ENCODE results near the gene TMED9.

DNA sequence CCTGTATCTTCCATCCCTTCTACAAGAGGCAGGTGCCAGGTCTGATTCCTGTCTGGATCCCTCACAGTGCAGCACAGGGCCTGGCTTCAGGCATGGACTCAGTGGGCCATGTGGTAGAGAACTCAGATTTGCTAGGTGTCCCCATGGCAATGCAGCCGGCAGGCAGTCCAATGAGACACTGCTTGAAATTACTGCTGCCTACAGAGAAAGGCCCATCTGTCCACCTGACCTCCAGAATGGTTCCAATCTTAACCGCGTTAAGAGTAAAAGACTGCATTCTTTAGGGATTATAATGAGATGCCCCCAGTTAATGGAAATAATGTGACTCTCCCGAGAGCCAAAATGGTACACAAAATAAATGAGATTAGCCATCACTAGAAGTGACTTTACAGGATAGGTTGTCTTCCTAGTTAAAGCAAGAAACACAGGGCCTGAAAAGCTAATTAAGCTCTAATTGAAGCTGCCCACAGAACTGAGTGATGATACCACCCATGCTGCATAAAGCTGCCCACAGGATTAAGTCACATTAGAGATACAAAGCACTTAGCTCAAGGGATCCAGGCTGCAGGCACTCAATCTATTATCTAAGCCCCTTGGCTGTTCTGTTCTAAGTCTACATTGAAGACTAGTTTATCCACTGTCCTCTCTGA is 49.1 kb upstream of the TMED9 start:
- TF ChIP-seq POLR2A (IDR thresholded peaks at IDR 0.05; ENCODE audit: low read depth) (no peak), CTCF (IDR thresholded peaks at IDR 0.05) (no peak), EP300 (IDR thresholded peaks at IDR 0.05) (no peak)

All from esophagus muscularis mucosa (tissue), 4 donors.